Measurements from ENCODE around the gene SEMA4G.

SEMA4G gene

GRCh38 chr10:101003639-101004206 is 34.4 kb downstream of the SEMA4G start:
- no peak for TF ChIP-seq CTCF (IDR thresholded peaks at IDR 0.05; ENCODE audit: borderline replicate concordance, control extremely low read depth, extremely low read depth, insufficient read depth, missing control alignments)
- in situ Hi-C loops (cut with MboI; ENCODE audit: low sequenced_read_pairs, unreplicated experiment): no loop called here
- DNase-seq (ENCODE audit: low spot score): no peak

GRCh38 chr10:101005361-101005760 is 36.1 kb downstream of the SEMA4G start:
- TF ChIP-seq CTCF (IDR thresholded peaks at IDR 0.05; ENCODE audit: borderline replicate concordance, control extremely low read depth, extremely low read depth, insufficient read depth, missing control alignments): no peak
- in situ Hi-C loops (cut with MboI; ENCODE audit: low sequenced_read_pairs, unreplicated experiment): no loop called here
- no peak for DNase-seq (ENCODE audit: low spot score)

GRCh38 chr10:101005869-101006567 is 36.7 kb downstream of the SEMA4G start:
- no peak for TF ChIP-seq CTCF (IDR thresholded peaks at IDR 0.05; ENCODE audit: borderline replicate concordance, control extremely low read depth, extremely low read depth, insufficient read depth, missing control alignments)
- in situ Hi-C loops (cut with MboI; ENCODE audit: low sequenced_read_pairs, unreplicated experiment): no loop called here
- DNase-seq (ENCODE audit: low spot score): no peak

GRCh38 chr10:101006593-101007098 is 37.3 kb downstream of the SEMA4G start:
- no peak for TF ChIP-seq CTCF (IDR thresholded peaks at IDR 0.05; ENCODE audit: borderline replicate concordance, control extremely low read depth, extremely low read depth, insufficient read depth, missing control alignments)
- no peak for DNase-seq (ENCODE audit: low spot score)
- in situ Hi-C loops (cut with MboI; ENCODE audit: low sequenced_read_pairs, unreplicated experiment): no loop called here

- in situ Hi-C loops (cut with MboI; ENCODE audit: low sequenced_read_pairs, unreplicated experiment): no loop called here
- no peak for TF ChIP-seq CTCF (IDR thresholded peaks at IDR 0.05; ENCODE audit: borderline replicate concordance, control extremely low read depth, extremely low read depth, insufficient read depth, missing control alignments)
- no peak for DNase-seq (ENCODE audit: low spot score)
Observed at GRCh38 chr10:101007099-101007711, 37.9 kb downstream of the SEMA4G start.

- TF ChIP-seq CTCF (IDR thresholded peaks at IDR 0.05; ENCODE audit: borderline replicate concordance, control extremely low read depth, extremely low read depth, insufficient read depth, missing control alignments): no peak
- DNase-seq (ENCODE audit: low spot score): no peak
- in situ Hi-C loops (cut with MboI; ENCODE audit: low sequenced_read_pairs, unreplicated experiment): no loop called here
Observed at GRCh38 chr10:101007915-101008822, 38.9 kb downstream of the SEMA4G start.

Data from GM13976 (cell line).